GM23248 (cell line): ENCODE measurements around the gene NUDT4. TPM values are rescaled to one million over a fixed set of nuclear protein-coding genes. Genes with fewer than 3 reads are reported as not detected.

Source experiments
- DNase-seq: peaks from one replicate; pipeline ENCODE4 v3.0.0-alpha.2; 2015
- H2AFZ ChIP-seq: fragments of 200-600 bp; sonication (generic); 2 replicates; pipeline ENCODE4 v1.6.1; 2016; ENCODE audit warnings: antibody characterized with exemption
- H3F3A ChIP-seq: fragments of 200-600 bp; sonication (generic); 2 replicates; pipeline ENCODE4 v1.6.1; 2016; ENCODE audit warnings: mild to moderate bottlenecking, antibody characterized with exemption, mixed run types; ENCODE audit not compliant: insufficient read depth
- H3K27ac ChIP-seq: fragments of 200-600 bp; sonication (generic); 2 replicates; pipeline ENCODE4 v1.5.1; 2016; ENCODE audit warnings: mild to moderate bottlenecking
- H3K27me3 ChIP-seq: fragments of 200-600 bp; sonication (generic); replicated peaks from 2 replicates; pipeline ENCODE4 v1.6.1; 2016; ENCODE audit warnings: mild to moderate bottlenecking; ENCODE audit not compliant: insufficient read depth
- H3K36me3 ChIP-seq: fragments of 200-600 bp; sonication (generic); 2 replicates; pipeline ENCODE4 v1.6.1; 2016; ENCODE audit warnings: low read depth, mild to moderate bottlenecking
- H3K4me1 ChIP-seq: fragments of 200-600 bp; sonication (generic); 2 replicates; pipeline ENCODE4 v1.6.1; 2016; ENCODE audit warnings: mild to moderate bottlenecking; ENCODE audit not compliant: insufficient read depth
- H3K4me2 ChIP-seq: fragments of 200-600 bp; sonication (generic); one replicate; pipeline ENCODE4 v1.6.1; 2016; ENCODE audit warnings: mild to moderate bottlenecking; ENCODE audit not compliant: unreplicated experiment
- H3K4me3 ChIP-seq: fragments of 200-600 bp; sonication (generic); 2 replicates; pipeline ENCODE4 v1.5.1; 2016; ENCODE audit warnings: mild to moderate bottlenecking
- H3K79me2 ChIP-seq: fragments of 200-600 bp; sonication (generic); 2 replicates; pipeline ENCODE4 v1.6.1; 2016; ENCODE audit warnings: mild to moderate bottlenecking; ENCODE audit not compliant: insufficient read depth
- H3K9ac ChIP-seq: fragments of 200-600 bp; sonication (generic); 2 replicates; pipeline ENCODE4 v1.6.1; 2016; ENCODE audit warnings: mild to moderate bottlenecking
- H3K9me2 ChIP-seq: fragments of 200-600 bp; sonication (generic); 2 replicates; pipeline ENCODE4 v1.6.1; 2016; ENCODE audit warnings: mixed run types, mild to moderate bottlenecking, moderate library complexity; ENCODE audit not compliant: insufficient read depth
- H3K9me3 ChIP-seq: fragments of 200-600 bp; sonication (generic); one replicate; pipeline ENCODE4 v1.6.1; 2017; ENCODE audit warnings: low read depth
- H4K20me1 ChIP-seq: fragments of 200-600 bp; sonication (generic); 2 replicates; pipeline ENCODE4 v1.6.0; 2016; ENCODE audit not compliant: insufficient read depth
- EZH2 ChIP-seq: fragments of 200-600 bp; sonication (generic); IDR thresholded peaks from 2 replicates; pipeline ENCODE4 v1.6.1; 2018; ENCODE audit warnings: antibody characterized with exemption, mild to moderate bottlenecking; ENCODE audit not compliant: insufficient read depth, poor library complexity, severe bottlenecking
- EZH2phosphoT487 ChIP-seq: fragments of 200-600 bp; sonication (generic); IDR thresholded peaks from 2 replicates; pipeline ENCODE4 v1.6.1; 2018; ENCODE audit warnings: antibody characterized with exemption, moderate library complexity, mild to moderate bottlenecking, low read depth; ENCODE audit not compliant: insufficient read depth
- WGBS, 2 experiments: methylation state at CpG; one replicate each; pipeline ENCODE4 v1.1.6; 2015 to 2017; ENCODE audit warnings: low lambda C conversion rate in 2 of 2, low coverage in 1 of 2; ENCODE audit errors: missing lambda C conversion rate in 2 of 2; 5-methylcytosine and 5-hydroxymethylcytosine counted together
- in situ Hi-C: fragments of 300-500 bp; cut with MboI; formaldehyde crosslinking; loops from 2 replicates; pipeline ENCODE4 v1.15.0; 2020
- polyA plus RNA-seq: library from polyadenylated mRNA; unstranded; fragments of >200 nt; fragmentation: Nextera tagmentation; extraction: Ambion mirVana; gene quantifications from 2 replicates; pipeline ENCODE4 v1.2.1, GENCODE V29; 2016
- total RNA-seq: library from RNA; depleted of rRNA; stranded (reverse); fragments of >200 nt; shearing (Covaris generic); gene quantifications from 2 replicates; pipeline ENCODE4 v1.2.3, GENCODE V29; 2014

Gene NUDT4
- total and polyA plus RNA-seq, 2 experiments from 2014 or later = 37.2 to 47.8 TPM

- Histone ChIP-seq H3K27ac (no peak overlapping the region), H3K4me3 (no peak overlapping the region), H3K79me2 (no peaks in the 10 kb centered on the region), H3F3A (no peaks in the 10 kb centered on the region), H2AFZ (no peak overlapping the region), H3K9me2 (no peaks in the 10 kb centered on the region), H3K36me3 (no peaks in the 10 kb centered on the region), H3K9me3 (no peaks in the 10 kb centered on the region), H4K20me1 (no peaks in the 10 kb centered on the region), H3K4me2 (no peak overlapping the region), H3K4me1 (no peaks in the 10 kb centered on the region), H3K27me3 (no peaks in the 10 kb centered on the region), H3K9ac (no peak overlapping the region)
- in situ Hi-C loops = no loop called here
- TF ChIP-seq EZH2phosphoT487 (no peak), EZH2 (no peak)
- WGBS, 2 experiments = 100% methylated on average over 3 of the region's 3 CpGs
- no peak for DNase-seq
Measured at GRCh38 chr12:93368766-93369165, 9.0 kb upstream of the NUDT4 start.

- no peak overlapping the region for H3K9ac ChIP-seq
- no peaks in the 10 kb centered on the region for H4K20me1 ChIP-seq
- no peaks in the 10 kb centered on the region for H3K9me2 ChIP-seq
- DNase-seq = no peak
- no peaks in the 10 kb centered on the region for H3K9me3 ChIP-seq
- no peaks in the 10 kb centered on the region for H3K79me2 ChIP-seq
- H3K27me3 ChIP-seq = no peaks in the 10 kb centered on the region
- no peaks in the 10 kb centered on the region for H3K4me1 ChIP-seq
- in situ Hi-C loops = no loop called here
- H3K36me3 ChIP-seq = no peaks in the 10 kb centered on the region
- H3K4me3 ChIP-seq = no peak overlapping the region
- H2AFZ ChIP-seq = no peak overlapping the region
- H3F3A ChIP-seq = no peaks in the 10 kb centered on the region
- no peak overlapping the region for H3K4me2 ChIP-seq
- no peak overlapping the region for H3K27ac ChIP-seq
- TF ChIP-seq EZH2 (no peak), EZH2phosphoT487 (no peak)
Measured at GRCh38 chr12:93369505-93369904, 8.2 kb upstream of the NUDT4 start.

GRCh38 chr12:93370947-93371346 is 6.8 kb upstream of the NUDT4 start:
- no peaks in the 10 kb centered on the region for H3F3A ChIP-seq
- H3K27ac ChIP-seq = no peak overlapping the region
- no peak overlapping the region for H2AFZ ChIP-seq
- H3K9ac ChIP-seq = no peak overlapping the region
- in situ Hi-C loops = no loop called here
- DNase-seq = no peak
- no peaks in the 10 kb centered on the region for H3K9me2 ChIP-seq
- H3K79me2 ChIP-seq = no peaks in the 10 kb centered on the region
- no peak overlapping the region for H3K4me3 ChIP-seq
- no peaks in the 10 kb centered on the region for H4K20me1 ChIP-seq
- H3K9me3 ChIP-seq = no peaks in the 10 kb centered on the region
- H3K4me1 ChIP-seq = no peaks in the 10 kb centered on the region
- H3K4me2 ChIP-seq = no peak overlapping the region
- H3K36me3 ChIP-seq = no peaks in the 10 kb centered on the region
- TF ChIP-seq EZH2 (no peak), EZH2phosphoT487 (no peak)
- WGBS, 2 experiments = 88 to 92% methylated on average over 6 of the region's 6 CpGs
- no peaks in the 10 kb centered on the region for H3K27me3 ChIP-seq

GRCh38 chr12:93373961-93374656 is 3.6 kb upstream of the NUDT4 start:
- 93 to 96% methylated on average over 2 of the region's 2 CpGs for WGBS, 2 experiments
- no peaks in the 10 kb centered on the region for H3K9me2 ChIP-seq
- in situ Hi-C loops = no loop called here
- TF ChIP-seq EZH2phosphoT487 (no peak), EZH2 (no peak)
- no peak overlapping the region for H3K4me3 ChIP-seq
- H3K27me3 ChIP-seq = no peaks in the 10 kb centered on the region
- H3K36me3 ChIP-seq = no peaks in the 10 kb centered on the region
- H3K27ac ChIP-seq = no peak overlapping the region
- H3K79me2 ChIP-seq = peaks cover 9% of the 10 kb centered on the region
- H3K9ac ChIP-seq = no peak overlapping the region
- peaks cover 13% of the 10 kb centered on the region for H3K4me1 ChIP-seq
- no peak for DNase-seq
- no peaks in the 10 kb centered on the region for H4K20me1 ChIP-seq
- no peaks in the 10 kb centered on the region for H3K9me3 ChIP-seq
- H3F3A ChIP-seq = peaks cover 14% of the 10 kb centered on the region
- H2AFZ ChIP-seq = no peak overlapping the region
- H3K4me2 ChIP-seq = no peak overlapping the region

GRCh38 chr12:93375906-93376305 is 1.8 kb upstream of the NUDT4 start:
- H3K9ac ChIP-seq = no peak overlapping the region
- peaks cover 27% of the 10 kb centered on the region for H3K79me2 ChIP-seq
- peaks cover 21% of the 10 kb centered on the region for H3K4me1 ChIP-seq
- H3K36me3 ChIP-seq = no peaks in the 10 kb centered on the region
- no peaks in the 10 kb centered on the region for H3K27me3 ChIP-seq
- no peak for TF ChIP-seq EZH2phosphoT487
- TF ChIP-seq EZH2 = no peak
- peaks cover 32% of the 10 kb centered on the region for H3F3A ChIP-seq
- no peak overlapping the region for H3K27ac ChIP-seq
- no peaks in the 10 kb centered on the region for H3K9me2 ChIP-seq
- no peak overlapping the region for H3K4me3 ChIP-seq
- H2AFZ ChIP-seq = peak overlapping the region; percentile 95
- no peak for DNase-seq
- 87 to 96% methylated on average over 6 of the region's 6 CpGs for WGBS, 2 experiments
- H3K9me3 ChIP-seq = no peaks in the 10 kb centered on the region
- H3K4me2 ChIP-seq = peak overlapping the region; percentile 97
- in situ Hi-C loops = no loop called here
- no peaks in the 10 kb centered on the region for H4K20me1 ChIP-seq
